Testis (tissue), 2 donors: ENCODE measurements around the gene WRNIP1.

ENCODE experiments used
- POLR2A ChIP-seq: fragments of 450-650 bp; IDR thresholded peaks from one replicate; pipeline ENCODE4 v1.6.1; 2017; ENCODE audit warnings: antibody characterized with exemption, mild to moderate bottlenecking, moderate library complexity
- TF ChIP-seq, protein P1 (sequence below), 3 experiments: fragments of 450-650 bp in 2 of 3; fragments of 200-600 bp in 1 of 3; sonication (generic) in 1 of 3; IDR thresholded peaks; one replicate each; pipeline ENCODE4 v1.5.1; 2016 to 2019; ENCODE audit warnings: antibody characterized with exemption in 3 of 3, mild to moderate bottlenecking in 2 of 3, moderate library complexity in 1 of 3

DNA sequence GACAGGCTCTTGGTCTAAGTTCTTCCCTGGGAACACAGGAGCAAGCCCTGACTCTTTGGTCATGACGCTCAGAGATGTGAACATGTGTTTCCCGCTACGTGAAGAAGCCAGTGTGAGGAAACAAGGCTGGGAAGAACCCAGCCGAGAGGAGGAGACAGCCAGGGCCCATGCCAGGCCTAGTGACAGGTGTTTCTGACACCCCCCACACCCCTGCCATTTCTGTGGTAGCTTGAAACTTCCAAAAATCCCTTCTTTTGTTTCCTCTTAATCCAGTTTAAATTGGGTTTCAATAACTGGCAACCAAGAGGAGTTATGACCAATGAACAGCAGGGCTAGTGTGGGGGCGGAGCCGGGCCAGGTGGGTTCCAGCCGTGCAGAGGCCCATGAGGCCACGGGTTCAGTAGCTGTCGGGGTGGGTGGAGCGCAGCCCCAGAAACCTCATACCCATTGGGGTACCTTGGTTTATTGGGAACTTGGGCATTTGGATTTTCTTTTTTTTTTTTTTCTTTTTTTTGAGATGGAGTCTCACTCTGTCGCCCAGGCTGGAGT lies 33.5 kb downstream of the WRNIP1 start:
- TF ChIP-seq POLR2A, result no peak
- TF ChIP-seq, protein P1, sequence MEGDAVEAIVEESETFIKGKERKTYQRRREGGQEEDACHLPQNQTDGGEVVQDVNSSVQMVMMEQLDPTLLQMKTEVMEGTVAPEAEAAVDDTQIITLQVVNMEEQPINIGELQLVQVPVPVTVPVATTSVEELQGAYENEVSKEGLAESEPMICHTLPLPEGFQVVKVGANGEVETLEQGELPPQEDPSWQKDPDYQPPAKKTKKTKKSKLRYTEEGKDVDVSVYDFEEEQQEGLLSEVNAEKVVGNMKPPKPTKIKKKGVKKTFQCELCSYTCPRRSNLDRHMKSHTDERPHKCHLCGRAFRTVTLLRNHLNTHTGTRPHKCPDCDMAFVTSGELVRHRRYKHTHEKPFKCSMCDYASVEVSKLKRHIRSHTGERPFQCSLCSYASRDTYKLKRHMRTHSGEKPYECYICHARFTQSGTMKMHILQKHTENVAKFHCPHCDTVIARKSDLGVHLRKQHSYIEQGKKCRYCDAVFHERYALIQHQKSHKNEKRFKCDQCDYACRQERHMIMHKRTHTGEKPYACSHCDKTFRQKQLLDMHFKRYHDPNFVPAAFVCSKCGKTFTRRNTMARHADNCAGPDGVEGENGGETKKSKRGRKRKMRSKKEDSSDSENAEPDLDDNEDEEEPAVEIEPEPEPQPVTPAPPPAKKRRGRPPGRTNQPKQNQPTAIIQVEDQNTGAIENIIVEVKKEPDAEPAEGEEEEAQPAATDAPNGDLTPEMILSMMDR (IDR thresholded peaks at IDR 0.05), result no peak
